Activated T-helper 1 cell treated with anti-CD3 and anti-CD28 coated beads, Interleukin-2, amount 50 U/mL, for 16 hours (primary cell): Measurements from ENCODE around the gene GSKIP.
"Not testable (repeated sequence)": the region's sequence is repeated elsewhere in the genome, so short reads cannot be mapped to it uniquely, and the experiment has no call there.

Experiments
- DNase-seq, 2 donors: peaks; one replicate each; pipeline ENCODE4 v3.0.0-alpha.2; 2020; ENCODE audit warnings: low read depth in 1 of 2, low spot score in 1 of 2

Gene GSKIP

GRCh38 chr14:96362965-96363750, at the start of gene GSKIP, which contains the start of gene ATG2B:
GSKIP (plus strand) TSS chr14:96363526; CDS start chr14:96382248, 18,722 bp downstream.
ATG2B (minus strand) TSS chr14:96363341; CDS start chr14:96362976, 365 bp downstream.
- DNase-seq, result peak; percentile 96 to 98

- no peak for DNase-seq
These were observed 47.2 kb upstream of the GSKIP start for GRCh38 chr14:96316087-96316486.

- no peak for DNase-seq
These were observed 44.5 kb upstream of the GSKIP start for GRCh38 chr14:96318836-96319235.

- DNase-seq, result no peak
These were observed 42.7 kb upstream of the GSKIP start for GRCh38 chr14:96320605-96321004.

- no peak for DNase-seq
These were observed 39.1 kb upstream of the GSKIP start for GRCh38 chr14:96324219-96324618.

- DNase-seq, result no peak
These were observed 24.8 kb upstream of the GSKIP start for GRCh38 chr14:96338551-96338950.

- DNase-seq, result no peak
These were observed 22.0 kb upstream of the GSKIP start for GRCh38 chr14:96341323-96341722.

- no peak for DNase-seq
These were observed 17.7 kb upstream of the GSKIP start for GRCh38 chr14:96345669-96346068.

GRCh38 chr14:96347957-96348356, 15.4 kb upstream of the GSKIP start:
- DNase-seq, result not testable (repeated sequence)

- no peak for DNase-seq
These were observed 13.8 kb upstream of the GSKIP start for GRCh38 chr14:96349286-96350075.

- no peak for DNase-seq
These were observed 11.3 kb upstream of the GSKIP start for GRCh38 chr14:96351986-96352385.

GRCh38 chr14:96352708-96353107, 10.6 kb upstream of the GSKIP start:
- DNase-seq, result no peak

GRCh38 chr14:96354246-96354645, 9.1 kb upstream of the GSKIP start:
- no peak for DNase-seq

- DNase-seq, result no peak
These were observed 6.1 kb upstream of the GSKIP start for GRCh38 chr14:96357216-96357615.

- no peak for DNase-seq
These were observed 3.4 kb upstream of the GSKIP start for GRCh38 chr14:96359959-96360358.

GRCh38 chr14:96362071-96362964, 1.0 kb upstream of the GSKIP start:
- peak in 1 of 2 donors; percentile 33 for DNase-seq

GRCh38 chr14:96363751-96364336, 518 bp downstream of the GSKIP start:
- DNase-seq, result peak in 1 of 2 donors; percentile 7

- no peak for DNase-seq
These were observed 1.6 kb downstream of the GSKIP start for GRCh38 chr14:96364962-96365361.

GRCh38 chr14:96368534-96368933, 5.2 kb downstream of the GSKIP start:
- DNase-seq, result no peak

- DNase-seq, result no peak
These were observed 7.2 kb downstream of the GSKIP start for GRCh38 chr14:96370528-96370927.

GRCh38 chr14:96373538-96373937, 10.2 kb downstream of the GSKIP start:
- DNase-seq, result no peak
